Measurements from ENCODE around the gene ACVR1B. TPM values are rescaled to one million over a fixed set of nuclear protein-coding genes. Genes with fewer than 3 reads are reported as not detected.

Gene ACVR1B
- total RNA-seq = 18.2 and 20.7 TPM in 2 replicates

DNA sequence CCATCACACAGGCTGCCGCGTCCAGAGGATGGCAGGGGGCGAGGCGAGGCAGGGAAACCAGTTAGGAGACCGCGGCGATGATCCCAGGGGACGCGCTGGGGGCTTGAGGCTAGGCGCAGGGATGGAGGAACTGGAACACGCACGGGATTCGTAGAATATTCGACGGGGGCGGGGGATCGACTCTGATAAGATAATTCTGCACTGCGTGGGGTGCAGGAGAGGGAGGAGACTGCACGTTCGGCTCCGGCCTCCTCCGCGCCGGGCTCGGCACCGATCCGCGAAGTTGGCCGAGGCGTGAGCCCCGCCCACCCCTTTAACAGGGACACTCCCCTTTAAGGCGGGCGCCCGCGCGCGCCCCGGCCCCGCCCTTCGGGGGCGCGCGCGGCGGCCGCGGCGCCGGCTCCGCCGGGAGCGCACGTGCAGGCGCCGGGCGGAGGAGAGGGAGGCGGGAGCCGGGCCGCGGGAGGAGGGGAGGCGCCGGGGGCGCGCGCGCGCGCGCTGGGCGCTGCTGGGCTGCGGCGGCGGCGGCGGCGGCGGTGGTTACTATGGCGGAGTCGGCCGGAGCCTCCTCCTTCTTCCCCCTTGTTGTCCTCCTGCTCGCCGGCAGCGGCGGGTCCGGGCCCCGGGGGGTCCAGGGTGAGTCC, at the start of gene ACVR1B:
TSS of gene ACVR1B (plus strand) at position 501 of the 644 bp plus-strand sequence. CDS start at position 546, 45 bp downstream.

DNA sequence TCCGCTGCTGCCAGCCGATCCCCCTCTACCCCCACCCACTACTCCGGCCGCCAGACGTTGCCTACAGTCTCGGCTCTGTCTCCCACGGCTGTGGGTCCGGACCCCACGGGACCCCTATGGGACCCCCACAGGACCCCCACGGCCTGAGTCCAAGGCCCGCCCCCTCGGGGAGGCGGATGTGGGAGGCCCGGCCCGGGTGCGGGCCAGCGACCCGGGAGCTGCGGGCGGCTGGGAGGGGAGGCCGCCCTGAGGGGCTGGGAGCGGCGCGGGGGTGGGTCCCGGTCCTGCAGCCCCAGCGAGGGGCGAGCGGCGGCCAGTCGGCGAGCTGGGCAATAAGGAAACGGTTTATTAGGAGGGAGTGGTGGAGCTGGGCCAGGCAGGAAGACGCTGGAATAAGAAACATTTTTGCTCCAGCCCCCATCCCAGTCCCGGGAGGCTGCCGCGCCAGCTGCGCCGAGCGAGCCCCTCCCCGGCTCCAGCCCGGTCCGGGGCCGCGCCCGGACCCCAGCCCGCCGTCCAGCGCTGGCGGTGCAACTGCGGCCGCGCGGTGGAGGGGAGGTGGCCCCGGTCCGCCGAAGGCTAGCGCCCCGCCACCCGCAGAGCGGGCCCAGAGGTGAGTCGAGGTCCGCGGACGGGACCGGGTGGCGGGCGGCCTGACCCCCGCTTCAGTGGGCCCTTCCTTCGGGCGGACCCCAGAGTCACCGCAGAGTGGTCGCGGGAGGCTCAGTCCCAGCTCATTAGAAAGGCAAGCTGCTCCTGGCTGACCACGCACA, 44.2 kb upstream of the ACVR1B start, which contains the start of gene ACVRL1:
TSS of gene ACVRL1 (plus strand) at position 422 of the 773 bp plus-strand sequence. CDS start 4,971 bp downstream, outside the sequence.

DNA sequence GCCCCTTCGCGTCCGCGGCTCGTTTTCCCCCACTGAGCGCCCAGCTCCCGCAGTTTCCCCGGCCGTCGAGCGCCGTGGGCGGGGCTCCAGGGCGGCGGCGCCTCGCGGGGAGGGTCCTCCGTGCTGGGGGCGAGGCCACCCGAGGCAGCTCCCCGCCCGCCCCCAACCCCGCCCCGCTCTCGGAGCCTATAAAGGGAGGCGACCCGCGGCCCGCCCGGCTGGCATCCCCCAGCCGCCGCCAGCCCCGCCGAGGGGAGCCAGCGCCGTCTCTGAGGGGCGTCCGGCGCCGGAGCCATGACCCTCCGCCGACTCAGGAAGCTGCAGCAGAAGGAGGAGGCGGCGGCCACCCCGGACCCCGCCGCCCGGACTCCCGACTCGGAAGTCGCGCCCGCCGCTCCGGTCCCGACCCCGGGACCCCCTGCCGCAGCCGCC, 55.2 kb downstream of the ACVR1B start, which contains the start of gene TAMALIN:
TSS of gene TAMALIN (plus strand) at position 221 of the 432 bp plus-strand sequence. CDS start at position 295, 74 bp downstream.

Other genes starting within 250 kb of the ACVR1B start
- gene FIGNL2, start 103.0 kb upstream of the ACVR1B start, total RNA-seq = not detected in 2 replicates
- not detected in 2 replicates for gene ANKRD33, start 63.6 kb upstream of the ACVR1B start, total RNA-seq
- gene ACVRL1, start 44.2 kb upstream of the ACVR1B start, total RNA-seq = 107 and 184 TPM in 2 replicates
- gene TAMALIN, start 55.2 kb downstream of the ACVR1B start, total RNA-seq = 6.8 and 20.4 TPM in 2 replicates
- 22.0 and 122 TPM in 2 replicates for gene NR4A1, start 99.7 kb downstream of the ACVR1B start, total RNA-seq
- 85.6 and 98.5 TPM in 2 replicates for gene ATG101, start 118.3 kb downstream of the ACVR1B start, total RNA-seq
- not detected in 2 replicates for gene SMIM41, start 128.0 kb downstream of the ACVR1B start, total RNA-seq
- gene KRT80, start 240.3 kb downstream of the ACVR1B start, total RNA-seq = under 0.01 TPM in 1 of 2 replicates, not detected in the other

All from cardiac atrium fibroblast (primary cell).